Gastrocnemius medialis (tissue), 4 donors: ENCODE results near the gene SPRY2.

Experiments used
- CTCF ChIP-seq, 5 experiments: fragments of 450-650 bp in 3 of 5; fragments of 200-600 bp in 2 of 5; sonication (generic) in 2 of 5; IDR thresholded peaks in 4 of 5; conservative IDR thresholded peaks in 1 of 5; 1 replicate in 4 of 5; 2 replicates in 1 of 5; pipeline ENCODE4 v1.5.1; 2016 to 2019; ENCODE audit warnings: antibody characterized with exemption in 5 of 5, mild to moderate bottlenecking in 3 of 5, moderate library complexity in 3 of 5
- POLR2A ChIP-seq, 2 donors: fragments of 450-650 bp; IDR thresholded peaks; one replicate each; pipeline ENCODE4 v1.6.1; 2017; ENCODE audit warnings: antibody characterized with exemption in 2 of 2, mild to moderate bottlenecking in 2 of 2, moderate library complexity in 2 of 2

GRCh38 chr13:80312967-80313366 lies 28.0 kb downstream of the SPRY2 start:
- no peak for TF ChIP-seq CTCF (IDR thresholded peaks at IDR 0.05 in 4 of 5, conservative IDR thresholded peaks at IDR 0.05 in 1 of 5)
- no peak for TF ChIP-seq POLR2A (IDR thresholded peaks at IDR 0.05)
